ENCODE measurements around the gene GOT2. TPM values are rescaled to one million over a fixed set of nuclear protein-coding genes. Genes with fewer than 3 reads are reported as not detected.
"Not testable (repeated sequence)": the region's sequence is repeated elsewhere in the genome, so short reads cannot be mapped to it uniquely, and the experiment has no call there.

Gene GOT2
- total RNA-seq, 1 donor from 2014 or later = 59.2 TPM

DNA sequence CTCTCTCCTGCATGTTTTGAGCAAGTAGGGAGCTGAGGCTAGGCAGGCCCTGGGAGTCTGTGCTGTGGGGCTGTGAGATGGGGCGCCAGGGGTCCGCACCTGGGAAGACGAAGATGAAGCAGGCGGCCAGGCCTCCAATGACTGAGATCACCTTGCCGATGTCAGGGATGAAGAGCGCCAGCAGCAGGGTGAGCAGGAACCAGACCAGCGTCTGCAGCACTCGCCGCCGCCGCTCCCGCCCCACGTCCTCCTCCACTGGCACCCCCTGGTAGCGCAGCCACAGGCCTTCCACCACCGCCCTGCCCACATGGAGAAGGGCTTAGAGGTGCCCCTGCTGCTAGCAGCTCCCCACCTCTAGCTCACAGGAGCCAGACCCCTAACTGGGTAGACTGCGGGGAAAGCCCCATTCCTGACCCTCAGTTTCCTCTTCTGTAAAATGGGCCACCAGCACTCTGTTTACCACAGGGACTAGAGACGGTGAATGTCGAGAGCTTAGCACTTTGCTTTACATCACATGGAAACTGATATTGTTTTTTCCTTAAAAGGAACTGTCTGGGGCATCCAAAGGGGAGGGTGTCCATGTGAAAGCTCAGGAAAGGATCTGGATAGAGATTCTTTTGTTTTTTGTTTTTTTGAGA is 63.1 kb downstream of the GOT2 start:
- DNase-seq (no peak), ATAC-seq (ENCODE audit: low read depth) (no peak)
- POLR2A ChIA-PET = no interaction called here
- Mint-ChIP-seq H3K9me3 (no peaks in the 10 kb centered on the region), H3K4me1 (no peaks in the 10 kb centered on the region), H3K36me3 (ENCODE audit: low read depth) (peaks cover 36% of the 10 kb centered on the region), H3K27ac (no peak overlapping the region), H3K27me3 (no peaks in the 10 kb centered on the region), H3K4me3 (no peak overlapping the region)
- TF ChIP-seq CTCF (IDR thresholded peaks at IDR 0.05) = no peak
- CTCF ChIA-PET = no interaction called here
- intact Hi-C loops (cut with micrococcal nuclease) = no loop called here

DNA sequence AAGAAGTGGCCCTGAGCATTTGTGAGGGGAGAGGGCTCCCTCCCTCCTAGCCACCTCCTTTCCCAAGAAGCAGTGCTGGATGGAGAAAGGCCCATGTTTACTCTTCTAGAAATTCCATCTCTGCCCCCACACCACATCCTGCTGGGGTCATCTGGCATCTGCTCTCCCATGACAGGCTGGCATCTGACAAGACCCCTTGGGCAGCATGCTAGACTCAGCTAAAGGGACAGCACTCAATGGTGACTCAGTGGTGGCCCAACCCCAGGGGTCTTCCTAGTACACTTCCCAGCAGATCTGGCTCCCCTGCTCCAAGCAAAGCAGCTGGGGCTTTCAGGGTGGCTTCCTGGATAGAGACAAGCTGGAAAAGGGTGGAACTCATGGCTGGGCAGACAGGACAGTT is 63.9 kb downstream of the GOT2 start:
- ATAC-seq (ENCODE audit: low read depth) (no peak), DNase-seq (no peak)
- ChIA-PET CTCF (no interaction called here), POLR2A (no interaction called here)
- peaks cover 32% of the 10 kb centered on the region for H3K36me3 Mint-ChIP-seq (ENCODE audit: low read depth)
- intact Hi-C loops (cut with micrococcal nuclease) = no loop called here
- no peaks in the 10 kb centered on the region for H3K4me1 Mint-ChIP-seq
- no peaks in the 10 kb centered on the region for H3K27me3 Mint-ChIP-seq
- H3K4me3 Mint-ChIP-seq = no peak overlapping the region
- TF ChIP-seq CTCF (IDR thresholded peaks at IDR 0.05) = no peak
- no peaks in the 10 kb centered on the region for H3K9me3 Mint-ChIP-seq
- no peak overlapping the region for H3K27ac Mint-ChIP-seq

- Mint-ChIP-seq H3K4me1 (no peaks in the 10 kb centered on the region), H3K27me3 (no peaks in the 10 kb centered on the region), H3K9me3 (no peaks in the 10 kb centered on the region), H3K4me3 (no peak overlapping the region), H3K27ac (no peak overlapping the region), H3K36me3 (ENCODE audit: low read depth) (peaks cover 18% of the 10 kb centered on the region)
- no peak for TF ChIP-seq CTCF (IDR thresholded peaks at IDR 0.05)
- ATAC-seq (ENCODE audit: low read depth) (no peak), DNase-seq (no peak)
- intact Hi-C loops (cut with micrococcal nuclease) = loop anchor here (10.0 kb wide), 1 partner anchor 80 kb away; no protein-coding TSS in a partner anchor
- ChIA-PET CTCF (no interaction called here), POLR2A (no interaction called here)
These were observed 68.9 kb downstream of the GOT2 start for GRCh38 chr16:58665200-58665599.

DNA sequence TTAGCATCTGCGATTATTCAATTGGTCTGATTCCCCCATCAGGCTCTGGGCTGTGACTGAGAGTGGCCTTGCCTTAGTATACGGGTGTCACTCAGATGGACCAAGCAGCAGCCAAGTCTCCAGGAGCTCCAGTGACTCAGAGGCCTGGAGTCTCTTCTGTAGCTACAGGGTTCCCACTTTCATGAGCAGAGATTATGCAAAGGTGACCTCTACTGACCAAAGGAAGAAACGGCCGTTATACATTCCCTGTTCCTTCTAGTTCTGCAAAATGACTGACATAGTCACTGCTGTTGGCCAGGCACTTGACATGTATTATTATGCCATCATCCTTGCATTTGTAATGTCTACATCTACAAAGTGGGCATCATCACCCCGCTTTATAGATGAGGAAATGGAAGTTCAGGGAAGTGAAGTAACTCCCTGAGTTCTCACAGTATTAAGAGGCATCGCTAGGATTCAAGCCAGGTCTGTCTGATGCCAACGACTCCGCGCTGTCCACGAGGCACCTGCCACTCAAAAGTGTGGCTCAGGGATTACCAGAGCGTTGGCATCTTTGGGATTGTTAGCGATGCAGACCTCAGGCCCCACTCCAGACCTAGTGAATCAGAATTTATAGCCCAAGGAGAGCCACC is 72.8 kb downstream of the GOT2 start:
- peaks cover 1% of the 10 kb centered on the region for H3K36me3 Mint-ChIP-seq (ENCODE audit: low read depth)
- ATAC-seq (ENCODE audit: low read depth) = peak; percentile 88
- POLR2A ChIA-PET = interaction anchor here (0.7 kb wide), 3 partner anchors 22 to 484 kb away, joined by 3 to 6 read pairs (median 3); no protein-coding TSS in a partner anchor
- intact Hi-C loops (cut with micrococcal nuclease) = loop anchor here (1.0 to 10.0 kb wide), 3 partner anchors 77 to 325 kb away; no protein-coding TSS in a partner anchor
- H3K27ac Mint-ChIP-seq = no peak overlapping the region
- CTCF ChIA-PET = interaction anchor here (1.0 to 1.9 kb wide), 6 partner anchors 10 to 325 kb away, joined by 3 to 11 read pairs (median 6); no protein-coding TSS in a partner anchor
- H3K4me3 Mint-ChIP-seq = no peak overlapping the region
- no peaks in the 10 kb centered on the region for H3K4me1 Mint-ChIP-seq
- TF ChIP-seq CTCF (IDR thresholded peaks at IDR 0.05) = no peak
- H3K9me3 Mint-ChIP-seq = no peaks in the 10 kb centered on the region
- no peaks in the 10 kb centered on the region for H3K27me3 Mint-ChIP-seq
- DNase-seq = no peak

DNA sequence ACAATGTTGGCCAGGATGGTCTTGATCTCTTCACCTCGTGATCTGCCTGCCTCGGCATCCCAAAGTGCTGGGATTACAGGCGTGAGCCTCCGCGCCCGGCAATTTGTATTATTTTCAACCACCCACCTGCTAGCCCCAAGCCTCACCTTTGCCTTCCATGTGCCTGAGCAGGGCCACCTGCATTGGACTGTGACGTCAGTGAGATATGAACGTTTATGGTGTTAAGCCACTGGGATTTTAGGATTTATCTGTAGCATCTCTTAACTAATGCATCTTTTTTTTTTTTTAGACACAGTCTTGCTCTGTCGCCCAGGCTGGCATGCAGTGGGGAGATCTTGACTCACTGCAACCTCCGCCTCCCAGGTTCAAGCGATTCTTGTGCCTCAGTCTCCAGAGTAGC is 74.2 kb downstream of the GOT2 start:
- intact Hi-C loops (cut with micrococcal nuclease) = loop anchor here (10.0 kb wide), 1 partner anchor 75 kb away; no protein-coding TSS in a partner anchor
- H3K36me3 Mint-ChIP-seq (ENCODE audit: low read depth); H3K4me1 Mint-ChIP-seq; H3K27ac Mint-ChIP-seq; H3K27me3 Mint-ChIP-seq; ATAC-seq (ENCODE audit: low read depth); DNase-seq; H3K9me3 Mint-ChIP-seq; H3K4me3 Mint-ChIP-seq; POLR2A ChIA-PET: not testable (repeated sequence)
- CTCF ChIA-PET = interaction anchor here (1.9 kb wide), 1 partner anchor 146 kb away, joined by 11 read pairs; no protein-coding TSS in a partner anchor
